SU-DHL-6 (cell line): ENCODE measurements around the gene GIPR.

Source experiments
- EZH2phosphoT487 ChIP-seq: fragments of 200-600 bp; sonication (generic), shearing (Covaris generic); conservative IDR thresholded peaks from 2 replicates; pipeline ENCODE4 v1.6.1; 2018; ENCODE audit warnings: mild to moderate bottlenecking, antibody characterized with exemption, low read length, moderate library complexity, mixed read lengths
- TF ChIP-seq, protein P1 (sequence below): fragments of 200-600 bp; sonication (generic); IDR thresholded peaks from one replicate; pipeline ENCODE4 v1.5.1; 2017; ENCODE audit warnings: antibody characterized with exemption, mild to moderate bottlenecking, low read length, moderate library complexity; ENCODE audit not compliant: insufficient read depth, poor library complexity, severe bottlenecking

DNA sequence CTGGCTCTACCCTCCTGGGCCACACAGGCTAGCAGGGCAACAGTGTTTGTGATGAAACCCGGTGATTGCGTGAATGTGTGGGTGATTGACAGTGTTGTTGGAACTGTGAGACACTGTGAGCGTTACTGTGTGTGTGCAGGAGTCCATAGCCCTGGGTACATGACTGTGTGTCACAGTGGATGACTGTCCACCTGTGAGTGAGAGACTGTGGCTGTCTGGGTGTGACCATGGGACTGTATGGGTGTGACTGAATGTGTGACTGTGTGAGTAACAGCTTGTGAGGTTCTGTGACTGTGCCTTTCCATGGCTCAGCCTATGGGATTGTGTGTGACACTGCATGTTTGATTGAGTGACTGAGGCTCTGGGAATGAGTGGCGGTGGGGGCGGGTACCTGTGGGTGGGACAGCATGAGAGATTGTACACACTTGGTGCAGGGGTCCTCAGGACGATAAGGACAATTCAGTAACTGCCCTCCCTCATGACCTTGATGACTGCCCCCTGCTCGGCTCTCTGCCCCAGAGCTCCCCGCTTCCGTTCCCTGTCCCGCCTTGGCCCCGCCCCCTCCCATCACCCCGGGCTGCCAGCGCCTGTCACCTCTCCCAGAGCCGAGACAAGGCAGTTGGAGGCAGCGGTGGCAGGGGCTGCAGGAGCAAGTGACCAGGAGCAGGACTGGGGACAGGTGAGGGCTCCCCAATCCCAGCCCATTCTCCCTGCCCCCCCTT is at the start of gene GIPR:
- TF ChIP-seq, protein P1, sequence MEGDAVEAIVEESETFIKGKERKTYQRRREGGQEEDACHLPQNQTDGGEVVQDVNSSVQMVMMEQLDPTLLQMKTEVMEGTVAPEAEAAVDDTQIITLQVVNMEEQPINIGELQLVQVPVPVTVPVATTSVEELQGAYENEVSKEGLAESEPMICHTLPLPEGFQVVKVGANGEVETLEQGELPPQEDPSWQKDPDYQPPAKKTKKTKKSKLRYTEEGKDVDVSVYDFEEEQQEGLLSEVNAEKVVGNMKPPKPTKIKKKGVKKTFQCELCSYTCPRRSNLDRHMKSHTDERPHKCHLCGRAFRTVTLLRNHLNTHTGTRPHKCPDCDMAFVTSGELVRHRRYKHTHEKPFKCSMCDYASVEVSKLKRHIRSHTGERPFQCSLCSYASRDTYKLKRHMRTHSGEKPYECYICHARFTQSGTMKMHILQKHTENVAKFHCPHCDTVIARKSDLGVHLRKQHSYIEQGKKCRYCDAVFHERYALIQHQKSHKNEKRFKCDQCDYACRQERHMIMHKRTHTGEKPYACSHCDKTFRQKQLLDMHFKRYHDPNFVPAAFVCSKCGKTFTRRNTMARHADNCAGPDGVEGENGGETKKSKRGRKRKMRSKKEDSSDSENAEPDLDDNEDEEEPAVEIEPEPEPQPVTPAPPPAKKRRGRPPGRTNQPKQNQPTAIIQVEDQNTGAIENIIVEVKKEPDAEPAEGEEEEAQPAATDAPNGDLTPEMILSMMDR: no peak
- TF ChIP-seq EZH2phosphoT487: no peak
